Tibial nerve (tissue), 4 donors: ENCODE results near the gene PTPRD.

ENCODE experiments used
- EP300 ChIP-seq, 2 donors: sonication (generic); formaldehyde crosslinking; IDR thresholded peaks; one replicate each; pipeline ENCODE4 v1.6.1; 2017; ENCODE audit warnings: antibody characterized with exemption in 2 of 2, mild to moderate bottlenecking in 1 of 2
- TF ChIP-seq, protein P1 (sequence below), 5 experiments: fragments of 200-600 bp in 3 of 5; fragments of 450-650 bp in 2 of 5; sonication (generic) in 3 of 5; IDR thresholded peaks; one replicate each; pipeline ENCODE4 v1.5.1; 2016 to 2019; ENCODE audit warnings: antibody characterized with exemption in 5 of 5, mild to moderate bottlenecking in 3 of 5, moderate library complexity in 2 of 5

GRCh38 chr9:8764051-8764450, 1848.8 kb downstream of the PTPRD start:
- TF ChIP-seq, protein P1, sequence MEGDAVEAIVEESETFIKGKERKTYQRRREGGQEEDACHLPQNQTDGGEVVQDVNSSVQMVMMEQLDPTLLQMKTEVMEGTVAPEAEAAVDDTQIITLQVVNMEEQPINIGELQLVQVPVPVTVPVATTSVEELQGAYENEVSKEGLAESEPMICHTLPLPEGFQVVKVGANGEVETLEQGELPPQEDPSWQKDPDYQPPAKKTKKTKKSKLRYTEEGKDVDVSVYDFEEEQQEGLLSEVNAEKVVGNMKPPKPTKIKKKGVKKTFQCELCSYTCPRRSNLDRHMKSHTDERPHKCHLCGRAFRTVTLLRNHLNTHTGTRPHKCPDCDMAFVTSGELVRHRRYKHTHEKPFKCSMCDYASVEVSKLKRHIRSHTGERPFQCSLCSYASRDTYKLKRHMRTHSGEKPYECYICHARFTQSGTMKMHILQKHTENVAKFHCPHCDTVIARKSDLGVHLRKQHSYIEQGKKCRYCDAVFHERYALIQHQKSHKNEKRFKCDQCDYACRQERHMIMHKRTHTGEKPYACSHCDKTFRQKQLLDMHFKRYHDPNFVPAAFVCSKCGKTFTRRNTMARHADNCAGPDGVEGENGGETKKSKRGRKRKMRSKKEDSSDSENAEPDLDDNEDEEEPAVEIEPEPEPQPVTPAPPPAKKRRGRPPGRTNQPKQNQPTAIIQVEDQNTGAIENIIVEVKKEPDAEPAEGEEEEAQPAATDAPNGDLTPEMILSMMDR (IDR thresholded peaks at IDR 0.05), result no peak
- no peak for TF ChIP-seq EP300 (IDR thresholded peaks at IDR 0.05)
